ENCODE results near the gene RNF123.
A peak's percentile ranks its signal among the peaks of the same experiment; 100 is the strongest.

The RNF123 gene

GRCh38 chr3:49703443-49703927, 14.1 kb downstream of the RNF123 start:
- DNase-seq (ENCODE audit: low spot score) = peak; percentile 62

DNA sequence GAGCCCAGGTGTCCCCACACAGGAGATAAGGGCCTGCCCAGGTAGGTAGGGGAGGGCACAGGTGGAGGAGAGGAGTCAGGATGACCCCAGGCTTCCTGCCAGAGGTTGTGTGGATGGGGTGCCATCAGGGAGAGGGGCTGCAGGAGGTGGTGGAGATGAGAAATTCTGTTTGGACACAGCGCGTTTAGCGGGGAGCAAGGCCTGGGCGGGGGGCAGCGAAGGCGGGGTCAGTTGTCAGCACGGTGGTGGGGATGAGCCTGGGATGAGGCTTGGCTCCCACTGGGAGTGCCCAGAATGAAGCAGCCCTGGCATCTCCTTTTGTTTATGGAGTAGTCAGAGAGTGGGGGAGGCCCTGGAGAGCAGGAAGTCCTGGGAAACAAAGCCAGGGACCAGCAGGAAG, 14.6 kb downstream of the RNF123 start:
- no peak for DNase-seq (ENCODE audit: low spot score)

DNA sequence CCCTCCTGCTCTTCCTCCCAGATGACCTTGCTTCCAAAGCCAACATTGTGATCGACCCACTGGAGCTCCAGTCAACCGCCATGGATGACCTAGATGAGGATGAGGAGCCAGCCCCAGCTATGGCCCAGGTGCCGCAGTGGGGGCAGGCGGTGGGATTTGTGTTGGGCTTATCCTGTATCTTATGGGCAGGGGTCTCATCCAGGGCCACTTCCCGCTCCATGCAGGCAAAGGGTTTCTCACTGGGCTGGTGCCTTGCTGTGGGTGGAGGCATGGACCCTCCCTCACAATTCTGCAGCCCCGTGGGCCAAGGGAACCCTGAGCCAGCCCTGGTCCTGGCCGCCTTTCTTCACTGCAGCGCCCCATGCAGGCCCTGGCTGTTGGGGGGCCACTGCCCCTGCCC, 15.3 kb downstream of the RNF123 start:
- DNase-seq (ENCODE audit: low spot score) = no peak

GRCh38 chr3:49705390-49705960, 16.1 kb downstream of the RNF123 start:
- DNase-seq (ENCODE audit: low spot score) = no peak

- no peak for DNase-seq (ENCODE audit: low spot score)
These were observed 17.2 kb downstream of the RNF123 start for GRCh38 chr3:49706456-49707112.

DNA sequence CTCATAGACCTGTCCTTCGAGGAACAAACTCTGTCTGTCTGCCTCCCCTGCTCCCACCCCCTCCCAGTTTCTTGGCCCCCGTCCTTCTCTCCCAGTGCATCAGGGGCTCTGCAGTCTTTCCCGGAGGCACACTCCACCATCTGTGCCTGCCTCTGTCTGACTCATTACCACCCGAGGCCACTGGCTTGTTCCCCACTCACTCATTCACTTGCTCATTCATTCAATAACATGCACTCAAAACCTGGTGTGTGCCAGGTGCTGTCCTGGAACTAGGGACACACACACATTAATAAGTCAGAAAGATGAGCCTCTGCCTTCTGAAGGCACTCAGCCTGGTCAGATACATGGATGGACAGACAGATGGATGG, 17.7 kb downstream of the RNF123 start:
- no peak for DNase-seq (ENCODE audit: low spot score)

GRCh38 chr3:49709852-49710251, 20.5 kb downstream of the RNF123 start:
- no peak for DNase-seq (ENCODE audit: low spot score)

DNA sequence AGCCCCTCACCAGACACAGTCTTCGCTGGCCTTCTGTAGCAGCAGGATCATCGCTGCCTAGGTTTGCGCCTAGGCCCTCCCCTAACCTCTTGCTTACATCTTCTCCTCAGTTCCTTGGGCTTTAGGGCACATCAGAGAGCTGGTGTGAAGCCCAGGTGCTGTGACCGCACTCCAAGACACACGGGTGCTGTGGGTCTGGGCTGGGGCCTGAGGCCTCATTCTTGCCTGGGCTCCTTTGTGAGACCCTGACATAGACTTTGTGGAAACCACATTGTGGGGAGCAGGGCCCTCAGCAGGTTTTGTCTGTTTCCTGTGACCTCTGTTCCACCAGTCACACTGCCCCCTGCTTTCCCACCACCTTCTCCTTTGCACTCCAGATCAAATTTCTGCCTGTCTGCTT, 22.1 kb downstream of the RNF123 start:
- no peak for DNase-seq (ENCODE audit: low spot score)

DNA sequence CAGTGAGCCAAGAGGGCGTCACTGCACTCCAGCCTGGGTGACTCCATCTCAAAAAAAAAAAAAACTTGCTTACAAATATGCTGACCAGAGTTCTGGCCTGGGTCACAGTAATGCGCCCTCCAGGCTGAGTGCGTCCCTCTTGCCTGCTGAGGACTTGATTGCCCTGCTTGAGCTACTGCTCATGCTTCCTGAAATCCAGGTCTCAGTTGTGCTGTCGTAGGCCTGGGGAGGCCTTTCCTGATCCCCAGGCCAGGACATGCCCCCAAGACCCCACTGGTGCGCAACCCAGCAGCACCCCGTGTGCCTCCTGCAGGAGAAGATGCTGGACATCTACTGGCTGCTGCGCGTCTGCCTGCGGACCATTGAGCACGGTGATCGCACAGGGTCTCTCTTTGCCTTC, 22.8 kb downstream of the RNF123 start:
- DNase-seq (ENCODE audit: low spot score) = no peak

GRCh38 chr3:49712631-49713317, 23.4 kb downstream of the RNF123 start:
- no peak for DNase-seq (ENCODE audit: low spot score)

DNA sequence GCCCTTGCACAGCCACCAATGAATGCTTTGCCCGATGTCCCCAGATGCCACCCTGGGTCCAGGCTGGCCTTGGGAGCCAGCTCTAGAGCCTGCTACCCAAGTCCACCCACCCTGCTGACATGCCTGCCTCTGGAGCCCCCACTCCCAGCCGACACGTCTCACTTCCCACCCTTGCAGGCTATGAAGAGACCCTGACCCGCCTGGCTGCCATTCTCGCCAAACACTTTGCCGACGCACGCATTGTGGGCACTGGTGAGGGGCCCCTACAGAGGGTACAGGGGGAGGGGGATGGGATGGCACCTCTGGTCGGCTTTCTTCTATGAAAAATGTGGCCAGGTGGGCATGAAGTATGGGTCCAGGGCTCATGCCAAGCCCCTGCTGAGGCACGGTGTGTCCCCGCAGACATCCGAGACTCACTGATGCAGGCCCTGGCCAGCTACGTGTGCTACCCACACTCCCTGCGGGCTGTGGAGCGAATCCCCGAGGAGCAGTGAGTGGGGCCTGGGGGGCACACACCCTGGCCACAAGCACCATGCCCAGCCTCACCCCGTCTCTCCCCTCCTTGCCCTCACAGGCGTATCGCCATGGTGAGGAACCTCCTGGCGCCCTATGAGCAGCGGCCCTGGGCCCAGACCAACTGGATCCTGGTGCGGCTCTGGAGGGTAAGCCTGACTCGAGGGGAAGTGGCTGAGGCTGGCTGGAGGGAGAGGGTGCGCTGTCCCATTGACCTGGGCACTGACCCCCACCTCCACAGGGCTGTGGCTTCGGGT, 24.2 kb downstream of the RNF123 start:
- no peak for DNase-seq (ENCODE audit: low spot score)

GRCh38 chr3:49714728-49715550, 25.6 kb downstream of the RNF123 start:
- no peak for DNase-seq (ENCODE audit: low spot score)

GRCh38 chr3:49715611-49716121, 26.3 kb downstream of the RNF123 start:
- DNase-seq (ENCODE audit: low spot score) = no peak

- DNase-seq (ENCODE audit: low spot score) = no peak
These were observed 26.8 kb downstream of the RNF123 start for GRCh38 chr3:49716169-49716568.

- no peak for DNase-seq (ENCODE audit: low spot score)
These were observed 27.4 kb downstream of the RNF123 start for GRCh38 chr3:49716691-49717210.

GRCh38 chr3:49717211-49717958, 28.0 kb downstream of the RNF123 start:
- DNase-seq (ENCODE audit: low spot score) = no peak

GRCh38 chr3:49717959-49718857, 28.9 kb downstream of the RNF123 start:
- DNase-seq (ENCODE audit: low spot score) = peak; percentile 2

DNA sequence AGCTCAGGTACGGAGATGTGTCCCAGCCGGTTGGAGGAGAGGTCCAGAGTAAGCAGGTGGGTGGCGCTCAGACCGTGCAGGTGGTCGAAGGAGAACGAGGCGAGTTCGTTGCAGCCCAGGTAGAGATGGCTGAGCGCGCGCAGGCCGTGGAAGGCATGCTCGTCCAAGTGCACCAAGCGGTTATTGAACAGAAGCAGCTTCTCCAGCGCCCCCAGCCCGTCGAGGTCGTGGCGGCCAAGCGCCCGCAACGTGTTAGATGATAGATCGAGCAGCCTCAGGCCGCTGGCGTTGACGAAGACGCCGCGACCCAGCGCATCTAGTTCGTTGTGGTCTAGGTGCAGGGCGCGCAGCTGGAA, 29.5 kb downstream of the RNF123 start:
- DNase-seq (ENCODE audit: low spot score) = no peak

- DNase-seq (ENCODE audit: low spot score) = peak; percentile 82
These were observed 30.0 kb downstream of the RNF123 start, which contains the start of gene AMIGO3 for GRCh38 chr3:49719214-49719884. TSS of gene AMIGO3 (minus strand) at chr3:49719684. CDS start at chr3:49719465, 219 bp downstream.
